ENCODE results near the gene MED12L.

MED12L gene

GRCh38 chr3:151315136-151315535 is 229.7 kb downstream of the MED12L start:
- Histone ChIP-seq H3K9ac (ENCODE audit: low read length) (no peak overlapping the region), H2AFZ (ENCODE audit: low read length) (no peak overlapping the region), H3K9me2 (ENCODE audit: low read depth, low read length) (no peaks in the 10 kb centered on the region), H4K20me1 (ENCODE audit: insufficient read depth, low read length) (no peaks in the 10 kb centered on the region), H3K4me3 (ENCODE audit: low read depth, low read length, poor library complexity, severe bottlenecking) (no peak overlapping the region), H3K79me2 (ENCODE audit: insufficient read depth, low read length) (no peaks in the 10 kb centered on the region), H3F3A (ENCODE audit: insufficient read depth, low read length) (no peaks in the 10 kb centered on the region), H3K36me3 (ENCODE audit: insufficient read depth, low read length) (no peaks in the 10 kb centered on the region), H3K27ac (ENCODE audit: low read depth, low read length, poor library complexity, severe bottlenecking) (no peak overlapping the region), H3K9me3 (ENCODE audit: low read length) (no peaks in the 10 kb centered on the region), H3K4me2 (ENCODE audit: low read length) (no peak overlapping the region), H3K4me1 (ENCODE audit: insufficient read depth, low read length, severe bottlenecking) (no peaks in the 10 kb centered on the region), H3K27me3 (ENCODE audit: insufficient read depth, low read length) (no peaks in the 10 kb centered on the region)
- TF ChIP-seq, protein P1, sequence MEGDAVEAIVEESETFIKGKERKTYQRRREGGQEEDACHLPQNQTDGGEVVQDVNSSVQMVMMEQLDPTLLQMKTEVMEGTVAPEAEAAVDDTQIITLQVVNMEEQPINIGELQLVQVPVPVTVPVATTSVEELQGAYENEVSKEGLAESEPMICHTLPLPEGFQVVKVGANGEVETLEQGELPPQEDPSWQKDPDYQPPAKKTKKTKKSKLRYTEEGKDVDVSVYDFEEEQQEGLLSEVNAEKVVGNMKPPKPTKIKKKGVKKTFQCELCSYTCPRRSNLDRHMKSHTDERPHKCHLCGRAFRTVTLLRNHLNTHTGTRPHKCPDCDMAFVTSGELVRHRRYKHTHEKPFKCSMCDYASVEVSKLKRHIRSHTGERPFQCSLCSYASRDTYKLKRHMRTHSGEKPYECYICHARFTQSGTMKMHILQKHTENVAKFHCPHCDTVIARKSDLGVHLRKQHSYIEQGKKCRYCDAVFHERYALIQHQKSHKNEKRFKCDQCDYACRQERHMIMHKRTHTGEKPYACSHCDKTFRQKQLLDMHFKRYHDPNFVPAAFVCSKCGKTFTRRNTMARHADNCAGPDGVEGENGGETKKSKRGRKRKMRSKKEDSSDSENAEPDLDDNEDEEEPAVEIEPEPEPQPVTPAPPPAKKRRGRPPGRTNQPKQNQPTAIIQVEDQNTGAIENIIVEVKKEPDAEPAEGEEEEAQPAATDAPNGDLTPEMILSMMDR (IDR thresholded peaks at IDR 0.05; ENCODE audit: low read length), result no peak
- no peak for TF ChIP-seq EZH2 (IDR thresholded peaks at IDR 0.05; ENCODE audit: borderline replicate concordance, low read length)

DNA sequence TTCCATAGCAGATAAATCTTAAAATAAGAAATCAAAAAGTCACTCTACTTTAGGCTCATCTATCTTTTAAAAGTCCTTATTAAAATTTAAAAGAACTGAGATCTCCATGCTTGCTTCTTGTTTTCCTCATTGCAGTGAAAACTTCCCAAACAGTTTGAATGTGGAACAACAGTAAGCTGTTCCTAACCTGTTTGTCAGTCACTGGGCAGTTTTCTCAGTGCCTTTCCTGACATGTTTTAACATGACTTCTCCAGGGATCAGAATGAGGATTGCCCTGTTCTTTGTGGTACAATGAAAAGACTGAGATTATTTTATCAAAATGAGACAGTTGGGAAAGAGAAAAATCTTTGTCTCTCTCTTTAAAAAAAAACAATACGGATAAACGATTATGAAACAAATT is 230.4 kb downstream of the MED12L start:
- TF ChIP-seq EZH2 (IDR thresholded peaks at IDR 0.05; ENCODE audit: borderline replicate concordance, low read length), result no peak
- TF ChIP-seq, protein P1 (IDR thresholded peaks at IDR 0.05; ENCODE audit: low read length), result no peak
- H2AFZ ChIP-seq (ENCODE audit: low read length), result no peak overlapping the region
- H3K9ac ChIP-seq (ENCODE audit: low read length), result no peak overlapping the region
- H3K79me2 ChIP-seq (ENCODE audit: insufficient read depth, low read length), result no peaks in the 10 kb centered on the region
- no peak overlapping the region for H3K4me3 ChIP-seq (ENCODE audit: low read depth, low read length, poor library complexity, severe bottlenecking)
- H3K9me3 ChIP-seq (ENCODE audit: low read length), result no peaks in the 10 kb centered on the region
- no peaks in the 10 kb centered on the region for H3K4me1 ChIP-seq (ENCODE audit: insufficient read depth, low read length, severe bottlenecking)
- no peak overlapping the region for H3K27ac ChIP-seq (ENCODE audit: low read depth, low read length, poor library complexity, severe bottlenecking)
- H3F3A ChIP-seq (ENCODE audit: insufficient read depth, low read length), result no peaks in the 10 kb centered on the region
- no peaks in the 10 kb centered on the region for H3K27me3 ChIP-seq (ENCODE audit: insufficient read depth, low read length)
- H3K9me2 ChIP-seq (ENCODE audit: low read depth, low read length), result no peaks in the 10 kb centered on the region
- no peak overlapping the region for H3K4me2 ChIP-seq (ENCODE audit: low read length)
- H3K36me3 ChIP-seq (ENCODE audit: insufficient read depth, low read length), result no peaks in the 10 kb centered on the region
- no peaks in the 10 kb centered on the region for H4K20me1 ChIP-seq (ENCODE audit: insufficient read depth, low read length)

DNA sequence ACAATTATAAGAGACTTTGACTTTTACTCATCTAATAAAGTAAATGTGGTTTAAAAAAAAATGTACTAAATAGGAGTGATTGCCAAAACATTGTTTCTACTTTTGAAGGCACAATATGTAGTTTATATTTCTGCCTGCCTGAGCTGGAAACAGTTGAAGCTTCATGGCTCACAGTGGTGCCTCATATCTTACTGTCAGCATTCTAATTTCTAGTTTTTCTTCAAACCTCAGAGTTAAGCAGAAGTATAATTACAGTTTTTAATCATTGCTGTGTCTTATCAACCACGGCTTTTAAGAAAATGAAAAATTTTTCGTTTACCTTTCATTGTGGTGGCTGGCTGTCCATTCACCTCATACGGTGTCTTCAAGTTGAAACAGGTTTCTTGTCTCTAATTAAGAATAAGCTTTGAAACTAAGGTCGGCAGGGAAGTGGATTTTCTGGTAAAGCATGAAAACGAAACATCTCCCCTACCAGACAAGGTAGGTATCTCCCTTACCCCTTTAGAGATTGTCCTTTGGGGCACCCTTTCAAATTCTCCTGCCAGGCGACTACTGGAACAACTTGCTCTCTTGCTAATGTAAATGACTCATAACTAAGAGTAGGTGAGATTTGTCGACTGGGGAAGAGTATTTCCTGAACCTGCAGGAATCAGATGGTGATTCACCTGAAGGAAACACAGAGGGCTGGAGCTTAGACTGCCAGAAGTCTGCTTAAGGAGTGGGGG is 231.0 kb downstream of the MED12L start, which contains the start of gene GPR87:
Gene GPR87 (minus strand): TSS at position 554 of the 725 bp plus-strand sequence. CDS start 16,720 bp downstream, outside the sequence.
- Histone ChIP-seq H3K36me3 (ENCODE audit: insufficient read depth, low read length) (no peaks in the 10 kb centered on the region), H3K27ac (ENCODE audit: low read depth, low read length, poor library complexity, severe bottlenecking) (no peak within 1 kb of the TSS), H3K9ac (ENCODE audit: low read length) (no peak within 1 kb of the TSS), H3K9me2 (ENCODE audit: low read depth, low read length) (no peaks in the 10 kb centered on the region), H3F3A (ENCODE audit: insufficient read depth, low read length) (no peaks in the 10 kb centered on the region), H3K4me3 (ENCODE audit: low read depth, low read length, poor library complexity, severe bottlenecking) (no peak within 1 kb of the TSS), H3K27me3 (ENCODE audit: insufficient read depth, low read length) (no peaks in the 10 kb centered on the region), H2AFZ (ENCODE audit: low read length) (no peak within 1 kb of the TSS), H3K4me2 (ENCODE audit: low read length) (no peak within 1 kb of the TSS), H4K20me1 (ENCODE audit: insufficient read depth, low read length) (no peaks in the 10 kb centered on the region), H3K4me1 (ENCODE audit: insufficient read depth, low read length, severe bottlenecking) (no peaks in the 10 kb centered on the region), H3K9me3 (ENCODE audit: low read length) (no peaks in the 10 kb centered on the region), H3K79me2 (ENCODE audit: insufficient read depth, low read length) (no peaks in the 10 kb centered on the region)
- TF ChIP-seq EZH2 (IDR thresholded peaks at IDR 0.05; ENCODE audit: borderline replicate concordance, low read length), result no peak
- TF ChIP-seq, protein P1 (IDR thresholded peaks at IDR 0.05; ENCODE audit: low read length), result no peak
